Keratinocyte (primary cell): ENCODE measurements around the gene CNTNAP2.

Experiments
- CTCF ChIP-seq, 3 experiments: IDR thresholded peaks in 1 of 3; conservative IDR thresholded peaks in 1 of 3; optimal IDR thresholded peaks in 1 of 3; 2 replicates in 2 of 3; 3 replicates in 1 of 3; pipeline versions ENCODE3 to v1.5.1; 2011; ENCODE audit warnings: low read length in 3 of 3, mild to moderate bottlenecking in 3 of 3, moderate library complexity in 2 of 3, control low read depth in 1 of 3, inconsistent platforms in 1 of 3; ENCODE audit not compliant: insufficient read depth in 2 of 3; ENCODE audit errors: extremely low read depth in 1 of 3
- EZH2 ChIP-seq: IDR thresholded peaks from one replicate; pipeline ENCODE4 v1.6.1; 2012; ENCODE audit warnings: inconsistent platforms, mild to moderate bottlenecking, low read length, moderate library complexity

- no peak for TF ChIP-seq CTCF (optimal IDR thresholded peaks at IDR 0.05 in 1 of 3, IDR thresholded peaks at IDR 0.05 in 1 of 3, conservative IDR thresholded peaks at IDR 0.05 in 1 of 3; ENCODE audit: extremely low read depth in 1 of 3, insufficient read depth in 2 of 3, low read length in 3 of 3)
- TF ChIP-seq EZH2: no peak
These were observed 748.0 kb downstream of the CNTNAP2 start for GRCh38 chr7:146864644-146865043.
